Measurements from ENCODE around the gene PIK3R5.
A peak's percentile ranks its signal among the peaks of the same experiment; 100 is the strongest.

Gene PIK3R5

DNA sequence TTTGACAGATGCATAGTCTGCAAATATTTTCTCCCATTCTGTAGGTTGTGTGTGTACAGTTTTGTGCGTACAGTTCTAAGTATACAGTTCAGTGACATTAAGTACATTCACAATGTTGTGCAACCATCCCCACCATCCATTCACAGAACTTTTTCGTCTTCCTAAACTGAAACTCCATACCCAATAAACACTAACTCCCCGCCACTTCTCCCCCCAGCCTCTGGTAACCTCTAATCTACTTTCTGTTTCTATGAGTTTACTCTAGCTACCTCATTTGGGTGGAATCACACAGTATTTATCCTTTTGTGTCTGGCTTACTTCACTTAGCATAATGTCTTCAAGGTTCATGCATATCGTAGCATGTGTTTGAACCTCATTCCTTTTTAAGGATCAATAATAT lies 14.3 kb downstream of the PIK3R5 start:
- DNase-seq, result no peak

DNA sequence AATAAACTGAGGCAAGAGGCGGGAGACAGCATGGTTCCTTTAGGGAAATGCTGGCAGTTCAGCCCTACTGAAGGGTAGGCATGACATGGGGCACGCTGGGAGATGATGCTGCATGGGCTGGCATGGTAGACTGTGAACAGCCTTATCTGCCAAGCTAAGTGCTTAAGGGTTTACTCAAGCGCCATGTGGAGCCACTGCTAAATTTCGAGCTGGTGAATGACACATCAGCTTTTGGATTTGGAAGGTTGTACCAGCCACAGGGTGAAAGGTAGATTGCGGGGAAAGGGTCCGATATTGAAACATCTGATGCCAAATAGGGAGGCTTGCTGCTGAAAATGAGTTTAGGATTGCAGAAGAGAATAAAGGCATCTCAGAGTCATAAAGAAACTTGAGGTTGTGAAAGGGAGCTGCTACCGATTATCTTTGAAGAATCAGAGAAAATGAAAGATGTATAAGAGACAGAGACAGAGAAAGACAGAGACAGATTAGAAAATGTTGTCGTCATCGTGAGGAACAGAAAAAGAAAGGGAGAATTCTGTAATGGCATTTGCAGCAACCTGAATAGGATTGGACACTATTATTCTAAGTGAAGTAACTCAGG lies 16.3 kb downstream of the PIK3R5 start:
- DNase-seq, result peak; percentile 51

DNA sequence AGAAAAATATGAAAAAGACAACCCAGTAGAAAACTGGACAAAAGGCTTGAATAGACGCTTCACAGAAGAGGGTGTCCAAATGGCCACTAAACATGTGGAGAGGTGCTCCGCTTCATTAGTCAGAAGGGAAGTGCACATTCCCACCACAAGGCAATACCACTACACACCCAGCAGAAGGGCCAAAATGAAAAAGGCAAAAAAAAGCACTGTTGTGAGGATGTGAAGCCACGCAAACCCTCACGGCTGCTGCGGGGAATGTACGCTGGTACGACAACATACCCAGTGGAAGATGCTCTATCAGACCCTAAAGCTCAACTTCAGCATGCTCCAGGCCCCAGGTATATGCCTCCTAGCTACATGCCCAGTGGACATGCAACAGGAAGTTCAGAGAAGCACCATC lies 17.0 kb downstream of the PIK3R5 start:
- DNase-seq, result no peak

DNA sequence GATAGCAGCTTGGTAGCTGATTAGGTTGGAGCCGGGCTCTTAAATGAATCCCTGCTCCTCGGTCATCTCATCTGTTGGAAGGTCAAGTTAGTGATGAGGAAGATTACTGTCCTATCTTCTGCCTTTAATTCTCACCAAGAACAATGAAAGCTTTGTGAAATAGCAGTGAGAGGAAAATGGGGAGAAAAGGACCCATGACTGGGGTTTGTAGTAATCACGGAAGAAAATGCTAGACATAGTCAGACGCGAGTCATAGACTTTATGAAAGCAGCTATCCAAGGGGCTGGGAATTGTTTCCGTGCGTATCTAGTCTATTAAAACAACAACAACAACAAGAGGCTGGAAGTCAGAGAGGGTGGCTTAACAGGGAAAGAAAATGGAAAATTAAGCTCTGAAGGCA lies 18.3 kb downstream of the PIK3R5 start:
- no peak for DNase-seq

DNA sequence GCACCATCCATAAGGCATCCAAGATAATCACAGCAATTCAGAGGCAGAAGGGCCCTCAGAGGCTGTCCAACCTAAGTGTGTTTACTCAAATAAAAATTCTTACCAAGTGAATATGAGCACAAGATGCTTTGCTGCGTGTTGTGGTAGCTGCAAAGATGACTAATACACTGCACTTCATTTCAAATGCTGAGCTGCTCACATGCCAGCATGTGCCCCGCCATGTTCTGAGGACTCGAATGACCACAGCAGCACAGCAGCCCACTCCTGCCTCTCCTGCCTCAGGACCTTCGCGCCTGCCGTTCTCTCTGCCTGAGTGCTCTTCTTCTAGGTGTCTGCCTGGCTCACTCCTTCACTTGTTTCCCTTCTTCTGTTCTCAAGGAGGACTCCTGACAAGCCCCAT lies 19.0 kb downstream of the PIK3R5 start:
- DNase-seq, result no peak

DNA sequence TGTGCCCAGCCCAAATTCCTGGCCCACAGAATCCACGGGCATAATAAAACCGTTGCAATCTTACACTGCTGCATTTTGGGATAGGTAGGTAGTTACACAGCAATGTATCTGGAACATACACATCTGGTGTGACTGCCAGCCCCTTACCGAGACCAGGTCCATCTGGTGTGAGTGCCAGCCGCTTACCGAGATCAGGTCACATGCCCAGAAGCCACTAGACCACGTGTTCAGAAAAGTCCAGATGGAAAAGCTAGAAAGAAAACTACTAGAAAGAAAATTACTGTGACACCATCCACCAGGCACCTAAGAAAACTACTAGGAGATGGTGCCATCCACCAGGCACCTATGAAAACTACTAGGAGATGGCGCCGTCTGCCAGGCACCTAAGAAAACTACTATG lies 19.4 kb downstream of the PIK3R5 start:
- DNase-seq, result no peak

DNA sequence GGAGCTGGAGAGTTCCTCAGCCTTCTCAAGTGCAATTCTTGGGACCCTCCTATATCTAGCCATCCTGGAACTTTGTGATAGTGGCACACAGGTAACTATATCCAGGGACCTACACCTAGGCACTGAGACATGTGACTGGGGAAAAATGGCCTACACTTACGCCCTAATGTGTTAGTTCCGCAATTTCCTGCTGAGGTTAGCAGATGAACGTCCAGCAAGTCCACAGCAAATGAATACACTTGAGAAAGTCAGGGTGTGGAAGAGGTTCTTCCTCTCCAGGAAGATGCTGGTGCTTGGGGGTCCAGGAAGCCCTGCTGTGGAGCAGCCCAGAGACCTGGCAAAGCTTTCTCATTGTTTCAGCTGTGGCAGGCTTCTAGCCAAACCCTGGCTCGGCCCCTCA lies 20.8 kb downstream of the PIK3R5 start:
- no peak for DNase-seq

DNA sequence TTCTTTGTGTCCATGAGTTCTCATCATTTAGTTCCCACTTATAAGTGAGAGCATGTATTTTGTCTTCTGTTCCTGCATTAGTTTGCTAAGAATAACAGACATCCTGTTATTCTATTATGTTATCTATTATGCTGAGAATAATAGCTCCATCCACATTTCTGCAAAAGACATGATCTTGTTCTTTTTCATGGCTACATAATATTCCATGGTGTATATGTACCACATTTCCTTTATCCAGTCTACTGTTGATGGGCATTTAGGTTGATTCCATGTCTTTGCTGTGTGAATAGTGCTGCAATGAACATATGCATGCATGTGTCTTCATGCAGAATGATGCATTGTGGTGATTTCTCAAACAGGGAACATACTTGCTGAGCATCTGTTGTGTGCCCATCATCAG lies 21.4 kb downstream of the PIK3R5 start:
- DNase-seq, result no peak

DNA sequence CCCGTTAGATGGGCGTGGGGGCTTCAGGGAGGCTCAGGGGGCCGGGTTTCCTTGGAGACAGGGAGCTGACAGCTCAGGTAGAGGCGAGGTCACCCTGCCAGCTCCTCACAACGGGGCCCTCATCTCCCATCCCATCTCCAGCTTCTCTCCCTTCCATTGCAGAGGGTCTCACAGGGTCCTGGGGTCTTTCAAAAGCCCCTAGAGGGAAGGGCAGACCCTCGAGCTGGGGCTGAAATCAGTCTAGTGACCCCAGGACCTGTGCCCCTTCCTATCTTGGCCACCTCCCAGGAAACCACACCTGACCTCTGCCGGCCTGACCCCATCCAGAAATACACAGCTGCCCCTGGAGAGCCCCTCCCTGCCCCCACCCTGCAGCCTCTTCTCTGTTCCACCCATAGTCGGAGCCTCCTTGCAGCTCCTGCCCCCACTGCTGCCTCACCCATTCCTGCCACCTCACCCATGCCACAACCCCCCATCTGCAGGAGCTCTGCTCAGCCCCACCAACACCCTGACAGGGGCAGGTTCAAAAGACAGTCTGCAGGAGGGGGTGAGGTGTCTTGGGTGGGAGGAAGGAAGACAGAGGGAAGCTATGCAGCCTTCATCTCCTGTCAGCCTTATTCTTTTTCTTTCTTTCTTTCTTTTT lies 23.4 kb downstream of the PIK3R5 start:
- peak; percentile 35 for DNase-seq

DNA sequence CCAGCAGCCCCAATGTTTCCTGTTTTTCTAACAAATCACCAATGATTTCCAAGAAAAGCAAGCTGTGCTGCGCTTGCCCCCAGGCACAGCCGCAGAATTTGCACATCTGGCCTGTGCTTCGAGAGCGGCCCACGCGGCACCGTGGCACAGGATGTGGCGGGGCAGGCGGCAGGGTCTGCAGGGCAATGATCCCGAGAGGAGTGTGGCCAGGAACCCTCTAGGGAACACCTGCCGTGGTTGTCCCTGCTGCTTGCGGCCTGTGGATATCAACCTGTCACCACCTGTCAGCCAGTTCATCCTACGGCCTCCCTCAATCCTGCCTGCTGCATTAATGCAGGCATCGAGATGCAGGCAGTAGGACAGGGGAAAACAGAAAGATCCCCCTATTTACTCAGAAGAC lies 24.0 kb downstream of the PIK3R5 start:
- DNase-seq, result peak; percentile 78

DNA sequence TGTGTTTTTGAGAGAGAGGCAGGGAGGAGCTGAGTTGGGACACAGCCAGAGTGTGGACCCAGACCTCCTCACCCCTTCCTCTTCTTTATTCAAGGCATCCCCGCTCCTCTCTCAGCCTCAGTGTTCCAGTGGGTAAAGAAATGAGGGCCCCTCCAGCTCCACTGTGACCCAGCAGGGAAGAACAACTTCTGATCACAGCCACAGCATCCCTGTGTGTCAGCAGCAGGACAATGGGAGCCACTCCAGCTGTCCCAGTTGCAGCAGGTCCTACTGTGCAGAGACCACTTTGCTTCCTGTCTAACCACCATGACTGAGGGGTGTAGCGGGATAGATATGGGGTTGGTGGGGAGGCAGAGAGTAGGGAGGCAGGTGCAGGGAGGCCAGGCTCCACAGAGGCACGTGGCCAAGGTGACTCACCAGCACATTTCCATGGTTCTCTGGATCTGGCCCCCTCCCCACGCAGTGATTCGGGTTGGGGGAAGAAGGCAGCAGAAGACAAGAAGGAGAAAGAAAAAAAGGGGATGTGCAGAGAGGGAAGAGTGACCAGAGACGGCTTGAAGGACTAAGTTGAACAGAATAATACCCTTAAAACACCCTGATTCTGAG lies 24.5 kb downstream of the PIK3R5 start:
- DNase-seq, result peak; percentile 62

DNA sequence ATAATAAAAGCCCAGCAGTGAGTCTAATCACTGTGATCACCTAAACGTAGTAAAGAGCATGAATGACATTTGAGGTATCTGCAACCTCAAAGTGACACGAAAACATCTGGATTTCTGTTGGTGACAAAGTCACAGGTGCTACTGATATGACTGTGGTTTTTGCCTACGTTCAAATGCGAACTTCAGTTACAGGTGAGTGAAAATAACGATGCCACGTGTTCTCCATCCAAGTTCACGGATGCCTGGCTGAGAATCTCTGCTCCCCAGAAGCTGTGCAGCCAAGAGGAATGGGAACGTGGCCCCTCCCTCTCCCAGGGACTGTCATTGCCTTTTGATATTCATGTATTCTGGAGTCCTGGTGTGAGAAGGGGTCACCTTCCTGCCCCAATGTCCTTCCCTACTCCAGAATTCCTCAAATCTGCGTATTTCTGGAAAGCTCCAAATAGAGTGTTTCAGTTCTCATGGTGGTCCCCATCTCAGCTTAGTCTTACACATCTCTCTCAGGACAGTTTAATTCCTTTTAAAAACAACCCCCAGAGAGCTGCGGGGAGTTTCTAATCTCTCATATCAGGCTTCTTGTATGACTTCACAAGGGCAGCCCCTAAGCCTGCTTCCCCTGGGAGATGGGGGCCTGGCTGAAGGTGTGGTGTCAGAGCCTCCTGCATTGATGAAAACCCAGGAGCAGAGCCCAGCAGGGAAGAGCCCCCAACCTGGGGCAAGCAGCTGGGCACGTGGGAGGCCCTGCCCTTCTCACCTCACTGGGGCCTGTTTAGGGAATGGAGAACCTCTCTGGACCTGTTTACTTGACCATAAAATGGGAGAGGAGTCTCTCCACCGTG lies 25.8 kb downstream of the PIK3R5 start:
- DNase-seq, result peak; percentile 66

DNA sequence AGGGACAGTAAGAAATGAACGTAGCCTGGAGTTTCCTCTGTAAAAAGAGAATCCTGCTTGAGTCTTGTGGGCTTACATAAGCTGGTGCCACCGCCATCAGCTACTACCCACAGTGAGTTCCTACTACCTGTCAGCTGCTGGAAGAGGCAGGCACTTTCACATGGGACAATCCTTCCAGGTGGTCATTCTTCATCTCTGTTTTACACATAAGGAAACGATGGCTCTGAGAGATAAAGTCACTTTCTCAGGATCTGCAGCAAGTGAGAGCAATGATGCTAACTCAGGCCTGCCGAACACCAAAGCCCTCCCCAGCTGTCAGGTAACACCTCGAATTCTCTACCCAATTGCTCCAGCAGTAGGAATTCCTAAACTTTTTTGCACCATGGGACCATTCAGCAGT lies 26.6 kb downstream of the PIK3R5 start:
- no peak for DNase-seq

DNA sequence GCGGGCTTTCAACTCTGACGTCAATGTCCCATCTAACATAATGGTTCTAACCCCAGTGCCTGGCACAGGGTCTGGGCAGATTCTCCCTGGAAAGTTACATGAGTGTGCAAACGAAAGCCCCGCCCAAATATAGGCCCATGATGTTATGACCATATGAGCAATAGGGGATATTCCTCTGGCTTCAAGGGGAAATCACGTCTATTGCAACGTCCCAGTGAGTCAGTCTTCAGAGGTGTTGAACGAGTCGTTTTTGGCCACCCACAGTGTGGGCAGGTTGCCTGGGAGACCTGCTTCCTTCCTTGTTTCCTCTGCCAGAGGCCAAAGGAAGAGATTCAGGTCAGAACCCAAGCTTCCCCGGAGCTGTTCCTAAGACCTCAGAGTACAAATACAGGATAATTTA lies 30.3 kb downstream of the PIK3R5 start:
- peak; percentile 82 for DNase-seq

DNA sequence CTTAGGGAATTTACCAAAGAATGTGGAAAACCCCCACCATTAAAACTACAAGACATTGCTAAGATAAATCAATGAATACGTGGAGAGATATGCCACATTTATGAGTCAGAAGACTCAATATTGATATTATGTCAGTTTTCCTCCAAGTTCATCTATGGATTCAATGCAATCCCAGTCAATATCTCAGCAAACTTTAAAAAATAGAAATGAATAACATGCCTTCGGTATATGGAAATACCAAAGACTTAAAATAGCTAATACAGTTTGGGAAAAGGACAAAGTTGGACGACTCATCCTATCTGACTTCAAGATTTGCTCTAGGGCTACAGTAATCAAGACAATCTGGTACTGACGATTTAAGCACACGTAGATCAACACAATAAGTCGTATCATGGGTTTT lies 31.2 kb downstream of the PIK3R5 start:
- no peak for DNase-seq

DNA sequence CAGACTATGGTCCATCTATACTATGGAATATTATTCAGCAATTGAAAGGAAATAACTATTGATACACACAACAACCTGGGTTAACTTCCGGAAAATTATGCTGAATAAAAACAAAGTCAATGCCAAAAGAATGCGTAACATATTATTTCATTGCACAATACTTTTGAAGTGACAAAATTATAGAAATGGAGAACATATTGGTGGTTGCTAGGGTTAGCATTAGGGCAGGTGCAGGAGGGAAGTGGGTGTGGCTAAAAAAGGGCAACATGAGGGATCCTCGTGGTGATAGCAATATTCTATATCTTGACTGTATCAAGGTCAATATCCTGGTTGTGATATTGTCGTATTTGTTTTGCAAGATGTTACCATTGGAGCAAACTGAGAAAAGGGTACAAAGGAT lies 34.9 kb downstream of the PIK3R5 start:
- no peak for DNase-seq

DNA sequence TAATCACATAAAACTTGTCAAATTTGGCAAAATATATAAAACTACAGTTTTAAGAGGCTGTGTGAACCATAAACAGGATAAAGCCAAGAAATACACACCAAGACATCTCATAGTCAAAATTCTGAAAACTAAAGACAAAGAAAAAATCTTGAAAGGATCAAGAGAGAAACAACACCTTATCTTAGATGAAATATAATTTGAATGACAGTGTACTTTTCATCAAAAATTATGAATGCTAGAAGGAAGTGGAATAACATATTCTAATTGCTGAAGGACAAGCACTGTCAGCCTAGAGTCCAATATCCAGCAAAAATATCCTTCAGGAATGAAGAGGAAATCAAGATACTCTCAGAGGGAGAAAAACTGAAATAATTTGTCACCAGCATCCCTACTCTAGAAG lies 37.2 kb downstream of the PIK3R5 start:
- DNase-seq, result no peak

DNA sequence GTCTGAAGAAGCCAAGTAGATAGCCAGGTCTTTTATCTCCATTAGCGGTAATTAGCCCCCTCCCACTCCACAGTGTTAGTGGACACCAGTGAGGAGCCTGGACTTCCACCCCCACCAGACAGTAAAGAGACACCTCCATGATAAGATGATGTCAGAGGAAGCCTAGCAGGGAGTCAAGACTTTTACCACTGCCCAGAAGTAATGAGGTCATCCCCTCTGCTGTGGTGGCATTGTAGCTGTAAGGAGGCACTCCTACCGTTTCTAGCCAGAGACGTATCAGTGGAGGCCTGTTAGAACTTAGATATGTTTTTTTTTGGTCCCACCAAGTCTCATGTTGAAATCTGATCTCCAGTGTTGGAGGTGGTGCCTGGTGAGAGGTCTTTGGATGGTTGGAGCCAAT lies 38.1 kb downstream of the PIK3R5 start:
- no peak for DNase-seq

DNA sequence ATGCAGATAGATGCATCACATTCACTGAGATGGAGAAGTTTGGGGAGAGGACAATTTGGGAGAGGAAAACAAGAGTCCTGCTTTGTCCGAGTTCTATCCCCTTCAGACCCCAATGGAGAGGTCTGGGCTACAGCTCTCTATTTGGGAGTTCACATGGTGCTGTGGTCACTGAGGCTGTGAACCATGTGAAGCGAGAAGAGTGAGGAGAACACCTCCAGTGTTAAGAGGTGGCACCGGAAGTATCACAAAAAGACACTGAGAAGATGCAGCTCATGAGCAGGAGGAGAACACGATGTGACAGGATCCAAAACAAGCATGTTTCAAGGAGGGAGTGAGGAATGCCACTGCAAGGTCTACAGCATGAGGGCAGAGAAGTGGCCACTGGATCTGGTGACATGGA lies 39.7 kb downstream of the PIK3R5 start:
- no peak for DNase-seq

DNA sequence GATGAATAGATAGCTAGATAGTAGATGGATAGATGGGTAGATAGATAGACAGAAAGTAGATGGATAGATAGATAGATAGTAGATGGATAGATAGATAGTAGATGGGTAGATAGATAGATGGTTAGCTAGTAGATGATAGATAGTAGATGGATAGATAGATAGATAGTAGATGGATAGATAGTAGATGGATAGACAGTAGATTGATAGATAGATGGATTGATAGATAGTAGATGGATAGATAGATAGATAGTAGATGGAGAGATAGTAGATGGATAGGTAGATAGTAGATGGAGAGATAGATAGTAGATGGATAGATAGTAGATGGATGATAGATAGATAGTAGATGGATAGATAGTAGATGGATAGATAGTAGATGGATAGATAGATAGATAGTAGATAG lies 40.4 kb downstream of the PIK3R5 start:
- no peak for DNase-seq

DNA sequence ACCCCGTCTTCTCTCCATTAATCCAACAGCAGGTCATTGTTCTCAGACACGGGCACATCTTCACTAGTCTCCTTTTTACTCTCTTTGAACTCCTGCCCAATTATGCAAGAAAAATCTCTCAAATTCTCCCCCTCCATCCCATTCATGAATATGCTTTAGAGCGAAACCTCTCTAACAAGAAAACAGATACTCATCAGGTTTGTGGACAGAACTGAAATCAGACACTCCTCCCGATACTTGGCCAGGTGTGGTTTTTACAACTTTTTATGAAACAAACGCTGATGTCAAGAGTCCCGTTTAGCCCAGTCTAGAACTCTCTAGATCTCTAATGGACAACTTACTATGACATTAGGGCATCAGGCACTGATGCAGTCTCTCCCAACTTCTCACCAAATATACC lies 40.9 kb downstream of the PIK3R5 start:
- DNase-seq, result no peak

DNA sequence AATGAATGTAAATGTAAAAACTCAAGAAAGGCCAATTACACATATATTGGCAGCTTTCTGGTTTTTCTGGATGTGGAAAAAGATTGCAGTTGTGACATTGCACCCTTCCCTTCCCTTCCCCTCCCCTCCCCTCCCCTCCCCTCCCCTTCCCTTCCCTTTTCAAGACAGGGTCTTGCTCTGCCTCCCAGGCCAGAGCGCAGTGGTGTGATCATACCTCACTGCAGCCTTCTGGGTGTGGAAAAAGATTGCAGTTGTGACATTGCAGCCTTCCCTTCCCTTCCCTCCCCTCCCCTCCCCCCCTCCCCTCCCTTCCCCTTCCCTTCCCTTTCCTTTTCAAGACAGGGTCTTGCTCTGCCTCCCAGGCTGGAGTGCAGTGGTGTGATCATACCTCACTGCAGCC lies 41.7 kb downstream of the PIK3R5 start:
- no peak for DNase-seq

DNA sequence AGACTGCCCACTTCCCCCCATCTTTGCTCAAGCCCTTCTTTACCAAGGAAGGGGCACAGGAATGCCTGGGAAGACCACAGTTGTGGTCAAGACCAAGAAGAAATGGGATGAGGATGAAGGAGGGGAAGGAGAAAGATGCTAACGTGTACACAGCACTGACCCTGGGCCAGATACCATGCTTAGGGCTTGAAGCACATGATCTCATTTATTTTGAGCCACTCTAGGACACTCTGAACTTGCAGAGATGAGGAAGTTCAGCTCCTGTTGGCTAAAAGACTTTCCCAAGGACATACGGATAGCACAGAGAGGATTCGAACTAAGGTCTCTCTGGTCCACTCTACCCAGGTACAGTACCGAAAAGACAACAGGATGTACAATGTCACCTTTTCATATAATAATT lies 42.6 kb downstream of the PIK3R5 start:
- DNase-seq, result no peak

DNA sequence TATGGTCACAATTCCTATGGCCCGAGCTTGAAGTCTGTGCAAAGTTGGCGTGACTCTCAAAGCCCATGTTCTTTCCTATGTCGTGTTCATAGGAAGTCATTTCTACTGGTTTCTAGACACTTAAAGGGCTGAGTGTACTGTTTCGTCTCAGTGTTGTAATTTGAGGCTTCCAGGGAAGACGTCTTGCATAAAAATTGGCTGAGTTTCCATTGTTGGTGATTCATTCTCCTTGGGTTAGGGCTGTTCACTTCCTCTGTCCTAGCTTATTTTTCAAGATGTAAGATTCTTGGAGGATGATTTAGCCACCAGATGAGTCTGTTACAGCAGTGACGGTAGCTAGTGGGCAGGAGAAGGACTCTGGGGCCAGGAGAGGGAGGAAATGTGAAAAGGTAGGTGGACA lies 43.1 kb downstream of the PIK3R5 start:
- DNase-seq, result no peak
